Measurements from ENCODE around the gene E2F4. TPM values are rescaled to one million over a fixed set of nuclear protein-coding genes. Genes with fewer than 3 reads are reported as not detected.

E2F4 gene
- total and polyA plus RNA-seq, 9 of the 15 experiments (the other 6 are each of a cell fraction or from before 2014, with no cell fraction given) = 9.7 to 139 (median 106) TPM

DNA sequence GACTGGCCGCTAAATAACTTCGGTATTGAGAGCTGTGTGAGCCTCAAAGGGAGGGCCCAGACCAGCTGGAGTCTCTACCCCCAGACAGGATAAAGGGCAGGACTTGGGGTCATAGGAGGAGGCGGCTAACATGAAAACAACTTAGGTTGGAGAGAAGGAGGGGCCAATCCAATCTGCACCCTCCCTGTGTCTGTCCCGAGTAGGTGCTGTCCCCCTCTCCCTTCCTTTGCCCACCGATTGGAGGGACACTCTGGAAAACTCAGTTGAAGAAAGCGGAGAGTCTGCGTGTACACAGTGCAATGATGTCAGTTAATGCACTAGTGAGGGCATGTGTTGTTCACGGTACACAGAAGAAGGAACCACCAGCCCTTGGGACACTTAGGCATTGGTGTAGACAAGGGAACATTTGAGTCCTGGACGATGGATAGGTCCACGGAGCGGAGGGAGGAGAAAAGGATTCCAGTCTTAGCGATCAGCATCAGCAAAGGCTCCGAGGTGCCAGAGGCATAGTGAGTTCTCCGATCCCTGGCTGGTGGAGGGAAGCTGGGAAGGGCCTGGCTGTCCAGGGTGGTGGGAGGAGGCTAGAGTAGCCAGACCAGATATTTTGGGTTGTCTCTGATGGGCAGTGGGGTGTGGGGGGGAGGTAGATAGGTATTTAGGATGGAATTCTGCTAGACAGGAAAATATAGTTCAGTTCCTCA, 20.9 kb upstream of the E2F4 start:
- Histone ChIP-seq H3K9ac (ENCODE audit: insufficient read depth in 1 of 2, low read depth in 2 of 2, low read length in 2 of 2) (peak overlapping the region; percentile 44 to 85), H2AFZ (ENCODE audit: low read depth, low read length) (peak overlapping the region; percentile 60), H3K9me1 (ENCODE audit: control insufficient read depth, insufficient read depth, low read length) (no peaks in the 10 kb centered on the region), H3K9me3 (replicated peaks; ENCODE audit: control insufficient read depth, insufficient read depth, low read depth, low read length) (no peaks in the 10 kb centered on the region), H3K4me2 (ENCODE audit: insufficient read depth, low read length) (peak overlapping the region; percentile 79), H3K27me3 (ENCODE audit: control insufficient read depth in 2 of 2, insufficient read depth in 2 of 2, low read length in 2 of 2) (no peaks in the 10 kb centered on the region), H3K79me2 (ENCODE audit: control insufficient read depth, insufficient read depth, low read length) (no peaks in the 10 kb centered on the region), H3K27ac (ENCODE audit: extremely low read depth, low read depth, low read length) (peak overlapping the region; percentile 68), H4K20me1 (replicated peaks; ENCODE audit: control insufficient read depth, insufficient read depth, low read length) (no peaks in the 10 kb centered on the region), H3K4me3 (peak overlapping the region; percentile 36), H3K36me3 (ENCODE audit: control insufficient read depth, insufficient read depth, low read length) (peaks cover 8% of the 10 kb centered on the region; the same call in 2 of the 3 replicates), H3K4me1 (replicated peaks in 1 of 2; ENCODE audit: control insufficient read depth in 2 of 2, insufficient read depth in 2 of 2, low read length in 2 of 2) (peaks cover 20 to 55% of the 10 kb centered on the region in 2 experiments; a peak in 4 of 5 replicates)
- peak in 1 of 4 experiments; percentile 34 for DNase-seq (ENCODE audit: extremely low read depth in 1 of 4, low spot score in 3 of 4)
- ChIA-PET CTCF (ENCODE audit: low intra/inter-chr PET ratio) (no interaction called here), POLR2A (interaction anchor here (0.5 kb wide), 1 partner anchor 610 kb away, joined by 3 read pairs; no protein-coding TSS in a partner anchor)
- ATAC-seq = peak; percentile 60
- in situ Hi-C loops (cut with MboI) (loop anchor here (25.0 kb wide), 1 partner anchor 209 kb away; the partner anchor contains the start of gene CES3), intact Hi-C loops (cut with micrococcal nuclease) (no loop called here)
- peak; percentile 91 for FAIRE-seq
- WGBS (ENCODE audit: insufficient coverage, low coverage, missing lambda C conversion rate) = 47% methylated on average over 14 of the region's 14 CpGs
- BruUV-seq (replicated peaks) = TSS peak; percentile 31
- TF ChIP-seq CBFA2T2 (conservative IDR thresholded peaks at IDR 0.05) (no peak), L3MBTL2 (IDR thresholded peaks at IDR 0.05) (peak; percentile 31; the same call in 1 of the 2 replicates), ZNF507 (tag; conservative IDR thresholded peaks at IDR 0.05) (no peak), MXI1 (IDR thresholded peaks at IDR 0.05; ENCODE audit: low read depth, low read length) (no peak), XRCC3 (IDR thresholded peaks at IDR 0.05) (no peak), HDGF (IDR thresholded peaks at IDR 0.05) (0 out of 2 replicates have a peak, but pooled peaks have one; percentile 78), MTA2 (IDR thresholded peaks at IDR 0.05; ENCODE audit: low read depth) (no peak), FOXK2 (conservative IDR thresholded peaks at IDR 0.05 in 1 of 2, IDR thresholded peaks at IDR 0.05 in 1 of 2; ENCODE audit: low read depth in 2 of 2) (peak; percentile 20 to 31; a peak in 1 of 4 replicates), SRSF9 (IDR thresholded peaks at IDR 0.05; ENCODE audit: borderline replicate concordance, low read depth, low read length) (no peak), ZNF282 (CRISPR knock-in tag; IDR thresholded peaks at IDR 0.05) (no peak), SLC30A9 (CRISPR knock-in tag; IDR thresholded peaks at IDR 0.05) (no peak), NR2F6 (CRISPR knock-in tag; IDR thresholded peaks at IDR 0.05) (no peak), ZBTB1 (CRISPR knock-in tag; IDR thresholded peaks at IDR 0.05; ENCODE audit: borderline replicate concordance, low read depth) (no peak), ZNF436 (CRISPR knock-in tag; IDR thresholded peaks at IDR 0.05) (no peak), THRAP3 (IDR thresholded peaks at IDR 0.05; ENCODE audit: borderline replicate concordance) (no peak), MTA1 (IDR thresholded peaks at IDR 0.05; ENCODE audit: borderline replicate concordance) (no peak), SMAD4 (CRISPR knock-in tag; conservative IDR thresholded peaks at IDR 0.05) (peak; percentile 63; the same call in 1 of the 2 replicates), MTA3 (IDR thresholded peaks at IDR 0.05; ENCODE audit: borderline replicate concordance) (no peak)
- TF ChIP-seq, protein P1, sequence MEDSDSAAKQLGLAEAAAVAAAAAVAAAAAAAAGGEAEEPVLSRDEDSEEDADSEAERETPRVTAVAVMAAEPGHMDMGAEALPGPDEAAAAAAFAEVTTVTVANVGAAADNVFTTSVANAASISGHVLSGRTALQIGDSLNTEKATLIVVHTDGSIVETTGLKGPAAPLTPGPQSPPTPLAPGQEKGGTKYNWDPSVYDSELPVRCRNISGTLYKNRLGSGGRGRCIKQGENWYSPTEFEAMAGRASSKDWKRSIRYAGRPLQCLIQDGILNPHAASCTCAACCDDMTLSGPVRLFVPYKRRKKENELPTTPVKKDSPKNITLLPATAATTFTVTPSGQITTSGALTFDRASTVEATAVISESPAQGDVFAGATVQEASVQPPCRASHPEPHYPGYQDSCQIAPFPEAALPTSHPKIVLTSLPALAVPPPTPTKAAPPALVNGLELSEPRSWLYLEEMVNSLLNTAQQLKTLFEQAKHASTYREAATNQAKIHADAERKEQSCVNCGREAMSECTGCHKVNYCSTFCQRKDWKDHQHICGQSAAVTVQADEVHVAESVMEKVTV (CRISPR knock-in tag; IDR thresholded peaks at IDR 0.05) = no peak
- TF ChIP-seq, protein P2, sequence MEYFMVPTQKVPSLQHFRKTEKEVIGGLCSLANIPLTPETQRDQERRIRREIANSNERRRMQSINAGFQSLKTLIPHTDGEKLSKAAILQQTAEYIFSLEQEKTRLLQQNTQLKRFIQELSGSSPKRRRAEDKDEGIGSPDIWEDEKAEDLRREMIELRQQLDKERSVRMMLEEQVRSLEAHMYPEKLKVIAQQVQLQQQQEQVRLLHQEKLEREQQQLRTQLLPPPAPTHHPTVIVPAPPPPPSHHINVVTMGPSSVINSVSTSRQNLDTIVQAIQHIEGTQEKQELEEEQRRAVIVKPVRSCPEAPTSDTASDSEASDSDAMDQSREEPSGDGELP (CRISPR knock-in tag; IDR thresholded peaks at IDR 0.05; ENCODE audit: borderline replicate concordance) = peak; percentile 76
